DOHH2 (cell line): Measurements from ENCODE around the gene GORASP1.

Experiments used
- H3F3A ChIP-seq: fragments of 200-600 bp; sonication (generic), shearing (Covaris generic); 2 replicates; pipeline ENCODE4 v1.6.0; 2016; ENCODE audit warnings: antibody characterized with exemption, mild to moderate bottlenecking; ENCODE audit not compliant: control insufficient read depth, insufficient read depth
- H3K27ac ChIP-seq: fragments of 200-600 bp; sonication (generic); 2 replicates; pipeline ENCODE4 v1.5.1; 2014; ENCODE audit warnings: low read depth, mild to moderate bottlenecking, low read length, moderate library complexity
- H3K27me3 ChIP-seq: fragments of 200-600 bp; sonication (generic); 2 replicates; pipeline ENCODE4 v1.6.1; 2014; ENCODE audit warnings: mild to moderate bottlenecking, low read length, mixed read lengths; ENCODE audit not compliant: control insufficient read depth
- H3K36me3 ChIP-seq: fragments of 200-600 bp; sonication (generic); 2 replicates; pipeline ENCODE4 v1.6.1; 2014; ENCODE audit warnings: mild to moderate bottlenecking, low read length, moderate library complexity, mixed read lengths; ENCODE audit not compliant: control insufficient read depth
- H3K4me1 ChIP-seq: fragments of 200-600 bp; sonication (generic); 2 replicates; pipeline ENCODE4 v1.6.1; 2014; ENCODE audit warnings: mild to moderate bottlenecking, low read length, mixed read lengths; ENCODE audit not compliant: control insufficient read depth
- H3K4me2 ChIP-seq: fragments of 200-600 bp; sonication (generic); 2 replicates; pipeline ENCODE4 v1.6.0; 2014; ENCODE audit warnings: mild to moderate bottlenecking, low read length, moderate library complexity
- H3K4me3 ChIP-seq: fragments of 200-600 bp; sonication (generic); 2 replicates; pipeline ENCODE4 v1.5.1; 2014; ENCODE audit warnings: mild to moderate bottlenecking, low read length, mixed read lengths
- H3K79me2 ChIP-seq: fragments of 200-600 bp; sonication (generic); 2 replicates; pipeline ENCODE4 v1.6.1; 2014; ENCODE audit warnings: mild to moderate bottlenecking, low read length, mixed read lengths; ENCODE audit not compliant: control insufficient read depth
- H3K9me2 ChIP-seq: fragments of 200-600 bp; sonication (generic); replicated peaks from 2 replicates; pipeline ENCODE4 v1.6.1; 2014; ENCODE audit warnings: mild to moderate bottlenecking, low read length, mixed read lengths; ENCODE audit not compliant: control insufficient read depth
- H3K9me3 ChIP-seq: fragments of 200-600 bp; sonication (generic); 2 replicates; pipeline ENCODE4 v1.6.1; 2014; ENCODE audit warnings: antibody characterized with exemption, low read length, mixed read lengths; ENCODE audit not compliant: control insufficient read depth, insufficient read depth
- H4K20me1 ChIP-seq: fragments of 200-600 bp; sonication (generic); 2 replicates; pipeline ENCODE4 v1.6.0; 2014; ENCODE audit warnings: low read depth, mild to moderate bottlenecking, antibody characterized with exemption, low read length, moderate library complexity; ENCODE audit not compliant: control insufficient read depth, insufficient read depth
- EZH2phosphoT487 ChIP-seq: fragments of 200-600 bp; sonication (generic); IDR thresholded peaks from 2 replicates; pipeline ENCODE4 v1.6.1; 2017; ENCODE audit warnings: borderline replicate concordance, mild to moderate bottlenecking, antibody characterized with exemption, low read length, moderate library complexity, mixed read lengths
- TF ChIP-seq, protein P1 (sequence below): fragments of 200-600 bp; sonication (generic); IDR thresholded peaks from one replicate; pipeline ENCODE4 v1.5.1; 2014; ENCODE audit warnings: antibody characterized with exemption, mild to moderate bottlenecking, low read depth, low read length; ENCODE audit not compliant: poor library complexity, severe bottlenecking

The GORASP1 gene

GRCh38 chr3:39132096-39133092 is 25.0 kb upstream of the GORASP1 start:
- no peak for TF ChIP-seq EZH2phosphoT487
- TF ChIP-seq, protein P1, sequence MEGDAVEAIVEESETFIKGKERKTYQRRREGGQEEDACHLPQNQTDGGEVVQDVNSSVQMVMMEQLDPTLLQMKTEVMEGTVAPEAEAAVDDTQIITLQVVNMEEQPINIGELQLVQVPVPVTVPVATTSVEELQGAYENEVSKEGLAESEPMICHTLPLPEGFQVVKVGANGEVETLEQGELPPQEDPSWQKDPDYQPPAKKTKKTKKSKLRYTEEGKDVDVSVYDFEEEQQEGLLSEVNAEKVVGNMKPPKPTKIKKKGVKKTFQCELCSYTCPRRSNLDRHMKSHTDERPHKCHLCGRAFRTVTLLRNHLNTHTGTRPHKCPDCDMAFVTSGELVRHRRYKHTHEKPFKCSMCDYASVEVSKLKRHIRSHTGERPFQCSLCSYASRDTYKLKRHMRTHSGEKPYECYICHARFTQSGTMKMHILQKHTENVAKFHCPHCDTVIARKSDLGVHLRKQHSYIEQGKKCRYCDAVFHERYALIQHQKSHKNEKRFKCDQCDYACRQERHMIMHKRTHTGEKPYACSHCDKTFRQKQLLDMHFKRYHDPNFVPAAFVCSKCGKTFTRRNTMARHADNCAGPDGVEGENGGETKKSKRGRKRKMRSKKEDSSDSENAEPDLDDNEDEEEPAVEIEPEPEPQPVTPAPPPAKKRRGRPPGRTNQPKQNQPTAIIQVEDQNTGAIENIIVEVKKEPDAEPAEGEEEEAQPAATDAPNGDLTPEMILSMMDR = no peak
- Histone ChIP-seq H3K9me3 (no peaks in the 10 kb centered on the region), H3K4me2 (no peak overlapping the region), H3F3A (no peaks in the 10 kb centered on the region), H3K36me3 (no peaks in the 10 kb centered on the region), H3K27ac (no peak overlapping the region), H3K79me2 (no peaks in the 10 kb centered on the region), H3K27me3 (no peaks in the 10 kb centered on the region), H3K4me3 (no peak overlapping the region), H3K9me2 (no peaks in the 10 kb centered on the region), H4K20me1 (no peaks in the 10 kb centered on the region), H3K4me1 (peaks cover 14% of the 10 kb centered on the region)

- no peak overlapping the region for H3K4me2 ChIP-seq
- no peaks in the 10 kb centered on the region for H3K79me2 ChIP-seq
Observed at GRCh38 chr3:39130693-39131265, 23.4 kb upstream of the GORASP1 start.

GRCh38 chr3:39130026-39130425 is 22.6 kb upstream of the GORASP1 start:
- no peaks in the 10 kb centered on the region for H3K27me3 ChIP-seq
- no peaks in the 10 kb centered on the region for H3K9me3 ChIP-seq
- no peaks in the 10 kb centered on the region; the same call in 1 of the 2 replicates for H3F3A ChIP-seq
- no peak overlapping the region for H3K27ac ChIP-seq
- no peaks in the 10 kb centered on the region for H4K20me1 ChIP-seq
- no peak for TF ChIP-seq EZH2phosphoT487
- TF ChIP-seq, protein P1 = no peak
- H3K4me1 ChIP-seq = peaks cover 37% of the 10 kb centered on the region
- no peak overlapping the region for H3K4me3 ChIP-seq
- H3K4me2 ChIP-seq = no peak overlapping the region
- H3K9me2 ChIP-seq = no peaks in the 10 kb centered on the region
- H3K36me3 ChIP-seq = no peaks in the 10 kb centered on the region
- H3K79me2 ChIP-seq = no peaks in the 10 kb centered on the region

More at GRCh38 chr3:39130693-39131265, 23.4 kb upstream of the GORASP1 start:
- Histone ChIP-seq H3K36me3 (no peaks in the 10 kb centered on the region), H3K4me1 (peaks cover 30% of the 10 kb centered on the region), H3K4me3 (no peak overlapping the region), H3K9me2 (no peaks in the 10 kb centered on the region), H3K27me3 (no peaks in the 10 kb centered on the region), H4K20me1 (no peaks in the 10 kb centered on the region), H3K9me3 (no peaks in the 10 kb centered on the region), H3K27ac (no peak overlapping the region), H3F3A (no peaks in the 10 kb centered on the region; the same call in 1 of the 2 replicates)
- TF ChIP-seq EZH2phosphoT487 = no peak
- TF ChIP-seq, protein P1 = no peak
